ENCODE measurements around the gene PADI3. TPM values are rescaled to one million over a fixed set of nuclear protein-coding genes. Genes with fewer than 3 reads are reported as not detected.
A peak's percentile ranks its signal among the peaks of the same experiment; 100 is the strongest.

Gene PADI3
- total and polyA plus RNA-seq, 3 experiments from 2014 or later: not detected

DNA sequence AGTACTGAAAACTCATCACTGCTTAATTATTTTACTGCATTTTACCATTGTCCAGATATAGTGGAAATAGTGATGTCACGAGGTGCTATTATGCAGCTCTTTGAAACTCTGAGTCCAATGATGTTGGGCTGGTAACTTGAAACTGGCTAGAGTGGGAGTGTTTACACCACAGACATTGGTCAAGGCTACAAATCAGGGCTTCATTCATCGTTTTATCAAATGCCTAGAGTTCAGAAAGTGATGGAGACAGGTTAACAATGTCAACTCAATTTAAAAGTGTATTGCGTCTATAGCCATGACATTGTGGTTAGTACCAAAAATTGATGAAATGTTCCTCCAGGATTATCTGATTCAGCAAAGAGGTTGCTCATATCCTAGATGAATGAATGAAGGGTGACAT is 31.3 kb upstream of the PADI3 start:
- POLR2A ChIA-PET: interaction anchor here (0.6 kb wide), 1 partner anchor 91 kb away, joined by 6 read pairs; no protein-coding TSS in a partner anchor
- H3K4me3 ChIP-seq (ENCODE audit: low read length): no peak overlapping the region

DNA sequence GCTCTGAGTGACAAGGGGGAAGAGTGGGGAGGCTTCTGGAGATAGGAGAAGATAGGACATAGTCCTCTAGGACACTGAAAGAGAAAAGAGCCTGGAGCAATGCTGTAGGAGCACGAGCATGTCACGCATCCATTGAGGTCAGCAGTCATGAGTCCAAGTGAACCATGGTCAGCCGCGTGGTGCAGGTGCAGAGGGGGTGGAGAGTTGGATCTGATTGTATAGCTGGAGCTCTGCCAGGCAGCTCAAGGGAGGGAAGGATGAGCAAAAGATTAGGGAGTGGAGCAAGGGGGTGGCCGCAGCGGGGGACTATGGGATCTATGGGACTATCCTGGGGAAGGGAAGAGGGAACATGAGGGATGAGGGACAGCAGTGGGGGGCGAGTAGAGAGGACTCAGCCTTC is 30.0 kb upstream of the PADI3 start:
- ChIA-PET CTCF (no interaction called here), POLR2A (no interaction called here)
- no peak overlapping the region for H3K27ac ChIP-seq (ENCODE audit: low read depth, low read length)
- Mint-ChIP-seq H3K27me3 (peaks cover 21 to 34% of the 10 kb centered on the region in 2 donors), H3K9me3 (no peaks in the 10 kb centered on the region), H3K27ac (no peak overlapping the region), H3K4me3 (no peak overlapping the region), H3K36me3 (no peaks in the 10 kb centered on the region), H3K4me1 (peaks cover 0 to 7% (median 6%) of the 10 kb centered on the region in 3 donors)
- no peaks in the 10 kb centered on the region for H3K36me3 ChIP-seq (ENCODE audit: insufficient read depth, low read length)
- H3K4me1 ChIP-seq (ENCODE audit: insufficient read depth, low read length): peaks cover 6% of the 10 kb centered on the region
- DNase-seq: no peak
- no peak overlapping the region for H3K4me3 ChIP-seq (ENCODE audit: low read length)
- no peaks in the 10 kb centered on the region for H3K27me3 ChIP-seq (ENCODE audit: insufficient read depth, low read length, poor library complexity, severe bottlenecking)
- no peaks in the 10 kb centered on the region for H3K9me3 ChIP-seq (ENCODE audit: low read length)

More for the DNA sequence above, 31.3 kb upstream of the PADI3 start:
- Mint-ChIP-seq H3K36me3 (no peaks in the 10 kb centered on the region), H3K4me3 (no peak overlapping the region), H3K9me3 (peaks cover 0 to 2% (median 0%) of the 10 kb centered on the region in 5 donors), H3K27ac (no peak overlapping the region), H3K27me3 (peaks cover 28 to 45% of the 10 kb centered on the region in 2 donors), H3K4me1 (peaks cover 10 to 20% (median 19%) of the 10 kb centered on the region in 3 donors)
- Histone ChIP-seq H3K4me1 (ENCODE audit: insufficient read depth, low read length) (peaks cover 20% of the 10 kb centered on the region), H3K9me3 (ENCODE audit: low read length) (no peaks in the 10 kb centered on the region), H3K27me3 (ENCODE audit: insufficient read depth, low read length, poor library complexity, severe bottlenecking) (peaks cover 11% of the 10 kb centered on the region), H3K27ac (ENCODE audit: low read depth, low read length) (no peak overlapping the region), H3K36me3 (ENCODE audit: insufficient read depth, low read length) (no peaks in the 10 kb centered on the region)
- DNase-seq: no peak
- CTCF ChIA-PET: no interaction called here

DNA sequence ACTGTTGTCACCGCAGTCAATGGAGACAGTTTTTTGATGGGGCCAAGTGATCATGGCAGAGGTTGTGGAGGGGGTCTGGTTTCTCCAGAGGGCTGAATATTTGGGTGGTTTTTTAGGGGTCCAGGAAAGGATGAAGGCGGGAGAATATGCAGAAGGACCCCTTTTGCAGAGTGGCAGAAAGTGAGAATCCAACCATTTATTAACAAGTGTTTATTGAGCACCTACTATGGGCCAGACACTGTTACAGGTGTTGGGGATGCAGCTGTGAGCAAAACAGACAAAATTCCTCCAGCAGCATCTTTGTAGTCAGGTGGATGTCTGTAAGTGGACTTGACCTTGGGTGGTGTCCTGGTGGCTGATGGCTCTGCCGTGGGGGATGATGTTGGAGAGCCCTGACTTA is 28.6 kb upstream of the PADI3 start:
- no peak for DNase-seq
- H3K27me3 ChIP-seq (ENCODE audit: insufficient read depth, low read length, poor library complexity, severe bottlenecking): no peaks in the 10 kb centered on the region
- peaks cover 0 to under 1% (median 0%) of the 10 kb centered on the region in 3 donors for H3K4me1 Mint-ChIP-seq
- H3K4me3 ChIP-seq (ENCODE audit: low read length): no peak overlapping the region
- H3K27ac ChIP-seq (ENCODE audit: low read depth, low read length): no peak overlapping the region
- H3K27ac Mint-ChIP-seq: no peak overlapping the region
- H3K4me1 ChIP-seq (ENCODE audit: insufficient read depth, low read length): no peaks in the 10 kb centered on the region
- H3K36me3 Mint-ChIP-seq: no peaks in the 10 kb centered on the region
- H3K36me3 ChIP-seq (ENCODE audit: insufficient read depth, low read length): no peaks in the 10 kb centered on the region
- H3K4me3 Mint-ChIP-seq: no peak overlapping the region
- H3K9me3 Mint-ChIP-seq: no peaks in the 10 kb centered on the region
- peaks cover 12 to 21% of the 10 kb centered on the region in 2 donors for H3K27me3 Mint-ChIP-seq
- ChIA-PET CTCF (no interaction called here), POLR2A (no interaction called here)
- no peaks in the 10 kb centered on the region for H3K9me3 ChIP-seq (ENCODE audit: low read length)

DNA sequence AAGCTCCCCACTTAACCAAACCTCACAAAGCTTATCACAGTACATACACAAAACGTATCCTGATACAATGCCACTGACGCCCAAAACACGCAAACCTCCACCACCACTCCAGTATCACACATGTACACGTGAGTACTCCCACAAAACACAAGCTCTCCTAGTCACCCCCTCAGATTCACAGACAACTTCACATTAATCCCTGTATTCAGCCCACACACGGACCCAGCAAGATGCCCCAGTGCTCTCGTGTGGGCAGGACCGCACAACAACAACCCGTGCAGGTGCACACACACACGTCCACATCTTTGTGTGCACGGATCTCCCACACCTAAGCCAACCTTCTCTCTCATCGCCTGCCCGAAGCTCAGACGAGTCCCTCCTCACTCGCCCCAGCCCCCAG is 26.3 kb upstream of the PADI3 start:
- DNase-seq: no peak
- Mint-ChIP-seq H3K4me3 (no peak overlapping the region), H3K36me3 (no peaks in the 10 kb centered on the region), H3K9me3 (no peaks in the 10 kb centered on the region), H3K27ac (no peak overlapping the region), H3K4me1 (no peaks in the 10 kb centered on the region), H3K27me3 (peaks cover 7 to 8% of the 10 kb centered on the region in 2 donors)
- H3K27me3 ChIP-seq (ENCODE audit: insufficient read depth, low read length, poor library complexity, severe bottlenecking): no peaks in the 10 kb centered on the region
- POLR2A ChIA-PET: no interaction called here
- no peak overlapping the region for H3K4me3 ChIP-seq (ENCODE audit: low read length)
- H3K36me3 ChIP-seq (ENCODE audit: insufficient read depth, low read length): no peaks in the 10 kb centered on the region
- H3K27ac ChIP-seq (ENCODE audit: low read depth, low read length): no peak overlapping the region
- CTCF ChIA-PET: interaction anchor here (1.2 kb wide), 1 partner anchor 97 kb away, joined by 4 read pairs; no protein-coding TSS in a partner anchor
- no peaks in the 10 kb centered on the region for H3K9me3 ChIP-seq (ENCODE audit: low read length)
- no peaks in the 10 kb centered on the region for H3K4me1 ChIP-seq (ENCODE audit: insufficient read depth, low read length)

DNA sequence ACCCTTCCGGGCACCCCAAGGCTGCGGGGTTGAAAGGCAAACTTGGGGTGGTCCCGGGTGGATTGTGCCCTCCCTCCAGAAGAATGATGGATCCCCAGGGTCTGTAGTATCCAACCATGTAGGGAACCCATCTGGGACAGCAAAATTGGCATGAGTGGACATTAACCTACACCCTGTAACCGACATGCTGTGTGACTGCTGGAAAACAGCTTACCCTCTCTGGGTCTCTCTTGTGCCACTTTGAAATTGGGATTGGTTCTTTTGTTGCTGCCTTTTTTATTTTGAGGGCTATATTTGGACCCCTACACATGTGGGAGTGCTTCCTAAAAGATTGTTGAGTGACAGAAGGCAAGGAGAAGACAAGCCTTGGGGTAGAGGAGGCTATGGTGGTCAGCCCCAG is 24.5 kb upstream of the PADI3 start:
- Mint-ChIP-seq H3K27ac (no peak overlapping the region), H3K9me3 (no peaks in the 10 kb centered on the region), H3K4me3 (no peak overlapping the region), H3K36me3 (no peaks in the 10 kb centered on the region), H3K4me1 (no peaks in the 10 kb centered on the region), H3K27me3 (peaks cover 5 to 7% of the 10 kb centered on the region in 2 donors)
- H3K27me3 ChIP-seq (ENCODE audit: insufficient read depth, low read length, poor library complexity, severe bottlenecking): no peaks in the 10 kb centered on the region
- no peak overlapping the region for H3K27ac ChIP-seq (ENCODE audit: low read depth, low read length)
- POLR2A ChIA-PET: no interaction called here
- H3K9me3 ChIP-seq (ENCODE audit: low read length): no peaks in the 10 kb centered on the region
- CTCF ChIA-PET: interaction anchor here (2.0 kb wide), 1 partner anchor 12 kb away, joined by 6 read pairs; no protein-coding TSS in a partner anchor
- H3K4me1 ChIP-seq (ENCODE audit: insufficient read depth, low read length): no peaks in the 10 kb centered on the region
- H3K4me3 ChIP-seq (ENCODE audit: low read length): no peak overlapping the region
- DNase-seq: no peak
- H3K36me3 ChIP-seq (ENCODE audit: insufficient read depth, low read length): no peaks in the 10 kb centered on the region

DNA sequence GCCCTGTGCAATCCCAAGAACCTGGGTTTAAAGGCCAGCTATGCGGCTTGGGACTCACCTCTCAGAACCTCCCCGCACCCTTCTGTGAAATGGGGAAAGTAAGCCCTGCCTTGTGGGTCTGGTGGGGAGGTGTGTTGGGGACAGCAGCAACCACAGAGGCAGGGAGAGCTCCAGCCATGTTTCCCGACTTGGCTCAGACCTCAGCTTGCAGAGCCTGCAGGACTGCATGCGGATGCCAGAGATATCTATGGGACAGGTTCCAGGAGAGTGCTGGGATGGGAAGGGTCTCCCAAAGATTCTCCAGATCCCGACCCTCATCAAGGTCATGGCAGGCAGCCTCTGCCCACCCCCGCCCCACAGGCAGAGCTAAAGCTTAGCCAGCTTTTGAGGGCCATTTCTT is 23.8 kb upstream of the PADI3 start:
- CTCF ChIA-PET: interaction anchor here (1.6 to 2.0 kb wide), 2 partner anchors 9 to 12 kb away, joined by 4 to 6 read pairs; no protein-coding TSS in a partner anchor
- POLR2A ChIA-PET: no interaction called here
- H3K9me3 Mint-ChIP-seq: no peaks in the 10 kb centered on the region
- Histone ChIP-seq H3K4me1 (ENCODE audit: insufficient read depth, low read length) (no peaks in the 10 kb centered on the region), H3K27ac (ENCODE audit: low read depth, low read length) (no peak overlapping the region), H3K4me3 (ENCODE audit: low read length) (no peak overlapping the region), H3K27me3 (ENCODE audit: insufficient read depth, low read length, poor library complexity, severe bottlenecking) (no peaks in the 10 kb centered on the region), H3K9me3 (ENCODE audit: low read length) (no peaks in the 10 kb centered on the region), H3K36me3 (ENCODE audit: insufficient read depth, low read length) (no peaks in the 10 kb centered on the region)
- peaks cover 5 to 7% of the 10 kb centered on the region in 2 donors for H3K27me3 Mint-ChIP-seq
- no peak for DNase-seq
- no peaks in the 10 kb centered on the region for H3K36me3 Mint-ChIP-seq
- no peak overlapping the region for H3K27ac Mint-ChIP-seq
- H3K4me1 Mint-ChIP-seq: no peaks in the 10 kb centered on the region
- no peak overlapping the region for H3K4me3 Mint-ChIP-seq

DNA sequence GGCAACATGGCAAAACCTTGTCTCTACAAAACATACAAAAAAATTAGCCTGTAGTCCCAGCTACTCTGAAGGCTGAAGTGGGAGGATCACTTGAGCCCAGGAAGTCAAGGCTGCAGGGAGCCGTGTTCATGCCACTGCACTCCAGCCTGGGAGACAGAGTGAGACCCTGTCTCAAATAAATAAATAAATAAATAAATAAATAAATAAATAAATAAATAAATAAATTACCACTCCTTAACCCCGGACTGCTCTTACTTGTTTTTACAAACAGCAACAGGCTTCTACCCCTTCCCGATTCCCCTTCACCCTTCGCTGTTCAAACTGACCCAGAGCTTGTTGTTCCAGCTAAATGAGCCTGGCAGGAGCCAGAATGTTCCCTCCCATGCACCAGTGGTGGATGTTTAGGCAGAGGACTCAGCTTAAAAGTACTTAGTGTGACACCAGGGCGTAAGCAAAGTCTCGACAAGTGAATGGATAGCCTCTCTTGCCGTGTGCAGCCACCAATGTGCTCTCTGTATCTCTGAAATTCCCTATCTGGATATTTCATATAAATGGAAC is 21.5 kb upstream of the PADI3 start:
- Mint-ChIP-seq H3K27ac (peak overlapping the region in 1 of 8 donors; percentile 76), H3K27me3 (peaks cover 3 to 6% of the 10 kb centered on the region in 2 donors), H3K4me1 (no peaks in the 10 kb centered on the region), H3K36me3 (no peaks in the 10 kb centered on the region), H3K9me3 (no peaks in the 10 kb centered on the region), H3K4me3 (no peak overlapping the region)
- H3K27ac ChIP-seq (ENCODE audit: low read depth, low read length): no peak overlapping the region
- ChIA-PET POLR2A (no interaction called here), CTCF (no interaction called here)
- H3K9me3 ChIP-seq (ENCODE audit: low read length): no peaks in the 10 kb centered on the region
- no peak overlapping the region for H3K4me3 ChIP-seq (ENCODE audit: low read length)
- no peaks in the 10 kb centered on the region for H3K4me1 ChIP-seq (ENCODE audit: insufficient read depth, low read length)
- H3K36me3 ChIP-seq (ENCODE audit: insufficient read depth, low read length): no peaks in the 10 kb centered on the region
- no peak for DNase-seq
- H3K27me3 ChIP-seq (ENCODE audit: insufficient read depth, low read length, poor library complexity, severe bottlenecking): no peaks in the 10 kb centered on the region

DNA sequence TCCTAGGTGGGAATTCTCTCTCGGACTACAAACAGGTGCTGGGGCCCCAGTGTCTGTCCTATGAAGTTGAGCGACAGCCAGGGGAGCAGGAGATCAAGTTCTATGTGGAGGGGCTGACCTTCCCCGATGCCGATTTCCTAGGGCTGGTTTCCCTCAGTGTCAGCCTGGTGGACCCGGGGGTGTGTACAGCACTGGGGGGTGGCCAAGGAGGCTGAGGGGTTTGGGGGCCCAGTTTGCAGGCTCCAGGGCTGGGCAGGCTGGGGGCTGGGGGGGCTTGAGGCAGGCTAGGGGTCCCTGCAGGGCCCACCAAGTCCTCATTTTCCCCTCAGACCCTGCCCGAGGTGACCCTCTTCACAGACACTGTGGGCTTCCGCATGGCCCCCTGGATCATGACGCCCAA is 20.3 kb upstream of the PADI3 start:
- H3K27me3 ChIP-seq (ENCODE audit: insufficient read depth, low read length, poor library complexity, severe bottlenecking): no peaks in the 10 kb centered on the region
- CTCF ChIA-PET: no interaction called here
- H3K36me3 Mint-ChIP-seq: no peaks in the 10 kb centered on the region
- no peaks in the 10 kb centered on the region for H3K4me1 Mint-ChIP-seq
- no peak overlapping the region for H3K27ac Mint-ChIP-seq
- no peaks in the 10 kb centered on the region for H3K9me3 ChIP-seq (ENCODE audit: low read length)
- no peak overlapping the region for H3K27ac ChIP-seq (ENCODE audit: low read depth, low read length)
- H3K9me3 Mint-ChIP-seq: no peaks in the 10 kb centered on the region
- peaks cover 0 to 5% of the 10 kb centered on the region in 2 donors for H3K27me3 Mint-ChIP-seq
- no peak overlapping the region for H3K4me3 ChIP-seq (ENCODE audit: low read length)
- POLR2A ChIA-PET: no interaction called here
- H3K4me3 Mint-ChIP-seq: no peak overlapping the region
- H3K4me1 ChIP-seq (ENCODE audit: insufficient read depth, low read length): no peaks in the 10 kb centered on the region
- DNase-seq: no peak
- no peaks in the 10 kb centered on the region for H3K36me3 ChIP-seq (ENCODE audit: insufficient read depth, low read length)
